ENCODE measurements around the gene DPP7.

DPP7 gene

GRCh38 chr9:137158625-137159024 is 44.1 kb upstream of the DPP7 start:
- H2BK12ac ChIP-seq (ENCODE audit: low read length), result no peak overlapping the region
- no peak overlapping the region for H3K14ac ChIP-seq (ENCODE audit: low read length)
- no peak overlapping the region for H4K12ac ChIP-seq (ENCODE audit: low read depth, low read length)
- no peak overlapping the region for H4K91ac ChIP-seq (ENCODE audit: low read depth, low read length)
- no peaks in the 10 kb centered on the region for H3K79me1 ChIP-seq (ENCODE audit: low read length)
- H3K9me3 ChIP-seq (ENCODE audit: insufficient read depth, low read depth, low read length), result peaks cover 27% of the 10 kb centered on the region
- WGBS (ENCODE audit: extremely low coverage, insufficient coverage, insufficient read length), result no CpG with 5 or more reads among the region's 4 CpGs
- no peaks in the 10 kb centered on the region for H3K79me2 ChIP-seq (ENCODE audit: control insufficient read depth, insufficient read depth, low read length, poor library complexity)
- no peak for DNase-seq
- H2BK120ac ChIP-seq (ENCODE audit: insufficient read depth, low read length, poor library complexity), result no peak overlapping the region
- no peak overlapping the region for H3K9ac ChIP-seq (ENCODE audit: low read length)
- H3K4me1 ChIP-seq (ENCODE audit: control insufficient read depth in 1 of 2, insufficient read depth in 2 of 2, low read length in 2 of 2), result no peaks in the 10 kb centered on the region
- H3K27me3 ChIP-seq (ENCODE audit: insufficient read depth, low read length), result peaks cover 50% of the 10 kb centered on the region
- no peak overlapping the region for H3K27ac ChIP-seq (ENCODE audit: low read depth, low read length)
- H4K8ac ChIP-seq (ENCODE audit: low read depth, low read length), result no peak overlapping the region
- no peak overlapping the region for H3K4me3 ChIP-seq (ENCODE audit: low read depth, low read length)
- H3K4me2 ChIP-seq (ENCODE audit: low read length), result no peak overlapping the region
- H2AK5ac ChIP-seq (ENCODE audit: low read length), result no peak overlapping the region
- no peak overlapping the region for H3K18ac ChIP-seq (ENCODE audit: low read length)
- H3K36me3 ChIP-seq (ENCODE audit: control insufficient read depth in 1 of 2, insufficient read depth in 2 of 2, low read length in 2 of 2), result no peaks in the 10 kb centered on the region
- H3K23ac ChIP-seq (ENCODE audit: low read length), result no peak overlapping the region
- H3K4ac ChIP-seq (ENCODE audit: low read depth, low read length), result no peak overlapping the region
- H2AFZ ChIP-seq (ENCODE audit: insufficient read depth, low read length, poor library complexity), result no peak overlapping the region
- no peak overlapping the region for H2BK5ac ChIP-seq (ENCODE audit: low read depth, low read length, poor library complexity)

DNA sequence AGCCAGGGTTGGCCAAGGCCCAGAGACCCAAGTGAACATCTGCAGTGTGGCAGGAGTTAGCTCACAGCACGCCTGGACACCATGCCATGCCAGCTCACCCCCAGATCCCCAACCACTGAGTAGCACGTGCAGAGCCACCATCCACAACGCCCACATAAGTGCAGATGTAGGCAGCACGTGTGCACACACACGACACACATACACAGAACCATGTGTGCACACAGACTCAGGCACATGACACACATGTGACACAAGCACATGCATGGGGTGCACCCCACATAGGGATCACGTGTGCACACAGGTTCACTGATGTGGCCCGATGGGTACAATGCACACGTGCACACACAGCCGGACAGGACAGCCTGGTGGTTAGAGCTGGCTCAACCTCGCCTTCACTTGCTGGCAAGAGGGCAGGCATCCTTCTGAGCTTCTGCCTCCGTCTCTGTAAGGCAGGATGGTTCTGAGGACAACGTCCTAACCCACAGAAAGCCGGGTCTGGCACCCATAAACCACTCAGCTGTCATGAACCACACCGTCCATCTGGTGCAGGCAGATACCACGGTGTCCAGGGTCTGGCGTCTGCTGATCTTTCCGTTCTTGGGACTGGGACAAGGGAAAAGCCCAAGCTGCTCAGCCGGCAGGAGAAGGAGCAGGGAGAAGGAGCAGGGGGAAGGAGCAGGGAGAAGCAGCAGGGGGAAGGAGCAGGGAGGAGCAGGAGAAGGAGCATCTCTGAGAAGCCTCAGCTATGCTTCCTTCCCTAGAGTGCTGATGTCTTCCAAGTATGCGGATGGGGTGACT is 43.3 kb upstream of the DPP7 start:
- DNase-seq, result no peak
- H3K27me3 ChIP-seq (ENCODE audit: insufficient read depth, low read length), result peaks cover 43% of the 10 kb centered on the region
- H2AK5ac ChIP-seq (ENCODE audit: low read length), result no peak overlapping the region
- H3K4ac ChIP-seq (ENCODE audit: low read depth, low read length), result no peak overlapping the region
- no peak overlapping the region for H2AFZ ChIP-seq (ENCODE audit: insufficient read depth, low read length, poor library complexity)
- no peak overlapping the region for H2BK120ac ChIP-seq (ENCODE audit: insufficient read depth, low read length, poor library complexity)
- H3K14ac ChIP-seq (ENCODE audit: low read length), result no peak overlapping the region
- peak overlapping the region; percentile 21 for H3K4me3 ChIP-seq (ENCODE audit: low read depth, low read length)
- no peaks in the 10 kb centered on the region for H3K79me1 ChIP-seq (ENCODE audit: low read length)
- no peaks in the 10 kb centered on the region for H3K36me3 ChIP-seq (ENCODE audit: control insufficient read depth in 1 of 2, insufficient read depth in 2 of 2, low read length in 2 of 2)
- H3K27ac ChIP-seq (ENCODE audit: low read depth, low read length), result no peak overlapping the region
- H3K79me2 ChIP-seq (ENCODE audit: control insufficient read depth, insufficient read depth, low read length, poor library complexity), result no peaks in the 10 kb centered on the region
- H3K23ac ChIP-seq (ENCODE audit: low read length), result no peak overlapping the region
- no peak overlapping the region for H2BK5ac ChIP-seq (ENCODE audit: low read depth, low read length, poor library complexity)
- no peak overlapping the region for H4K12ac ChIP-seq (ENCODE audit: low read depth, low read length)
- no peak overlapping the region for H3K9ac ChIP-seq (ENCODE audit: low read length)
- no peak overlapping the region for H3K18ac ChIP-seq (ENCODE audit: low read length)
- whole genome bisulfite sequencing (ENCODE audit: extremely low coverage, insufficient coverage, insufficient read length), result no CpG with 5 or more reads among the region's 19 CpGs
- no peak overlapping the region for H4K8ac ChIP-seq (ENCODE audit: low read depth, low read length)
- no peak overlapping the region for H4K91ac ChIP-seq (ENCODE audit: low read depth, low read length)
- peaks cover 35% of the 10 kb centered on the region for H3K9me3 ChIP-seq (ENCODE audit: insufficient read depth, low read depth, low read length)
- no peaks in the 10 kb centered on the region for H3K4me1 ChIP-seq (ENCODE audit: control insufficient read depth in 1 of 2, insufficient read depth in 2 of 2, low read length in 2 of 2)
- H2BK12ac ChIP-seq (ENCODE audit: low read length), result no peak overlapping the region
- H3K4me2 ChIP-seq (ENCODE audit: low read length), result no peak overlapping the region

DNA sequence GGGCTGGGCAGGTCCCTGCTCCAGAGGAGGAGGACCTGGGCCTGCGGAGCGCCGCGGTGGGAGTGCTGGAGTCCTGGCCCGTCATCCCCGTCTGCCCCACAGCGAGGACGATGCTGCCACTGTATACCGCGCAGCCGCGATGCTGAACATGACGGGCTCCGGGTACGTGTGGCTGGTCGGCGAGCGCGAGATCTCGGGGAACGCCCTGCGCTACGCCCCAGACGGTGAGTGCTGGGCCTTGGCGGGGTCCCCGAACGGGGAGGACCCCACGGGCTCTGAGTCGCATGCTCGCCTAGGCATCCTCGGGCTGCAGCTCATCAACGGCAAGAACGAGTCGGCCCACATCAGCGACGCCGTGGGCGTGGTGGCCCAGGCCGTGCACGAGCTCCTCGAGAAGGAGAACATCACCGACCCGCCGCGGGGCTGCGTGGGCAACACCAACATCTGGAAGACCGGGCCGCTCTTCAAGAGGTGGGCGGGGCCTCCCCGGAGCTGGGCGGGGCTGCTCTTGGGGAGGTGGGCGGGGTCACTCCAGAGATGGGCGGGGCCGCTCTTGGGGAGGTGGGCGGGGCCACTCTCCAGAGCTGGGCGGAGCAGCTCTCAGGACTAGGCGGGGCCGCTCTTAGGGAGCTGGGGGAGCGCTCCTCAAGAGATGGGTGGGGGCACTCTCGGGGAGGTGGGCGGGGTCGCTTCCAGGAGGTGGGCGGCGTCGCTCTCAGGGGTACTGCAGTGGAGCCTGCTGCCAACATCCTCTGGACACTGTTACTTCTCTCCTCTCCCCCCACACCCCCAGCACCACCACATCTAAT is 42.2 kb upstream of the DPP7 start:
- Histone ChIP-seq H2AFZ (ENCODE audit: insufficient read depth, low read length, poor library complexity) (no peak overlapping the region), H3K79me2 (ENCODE audit: control insufficient read depth, insufficient read depth, low read length, poor library complexity) (no peaks in the 10 kb centered on the region), H4K91ac (ENCODE audit: low read depth, low read length) (no peak overlapping the region), H3K79me1 (ENCODE audit: low read length) (no peaks in the 10 kb centered on the region), H3K4me3 (ENCODE audit: low read depth, low read length) (no peak overlapping the region), H2AK5ac (ENCODE audit: low read length) (no peak overlapping the region), H3K4me1 (ENCODE audit: control insufficient read depth in 1 of 2, insufficient read depth in 2 of 2, low read length in 2 of 2) (no peaks in the 10 kb centered on the region), H3K18ac (ENCODE audit: low read length) (no peak overlapping the region), H3K27me3 (ENCODE audit: insufficient read depth, low read length) (peaks cover 33% of the 10 kb centered on the region), H3K4me2 (ENCODE audit: low read length) (no peak overlapping the region), H3K23ac (ENCODE audit: low read length) (no peak overlapping the region), H2BK5ac (ENCODE audit: low read depth, low read length, poor library complexity) (no peak overlapping the region), H3K9me3 (ENCODE audit: insufficient read depth, low read depth, low read length) (peaks cover 34% of the 10 kb centered on the region), H4K12ac (ENCODE audit: low read depth, low read length) (no peak overlapping the region), H2BK120ac (ENCODE audit: insufficient read depth, low read length, poor library complexity) (no peak overlapping the region), H3K27ac (ENCODE audit: low read depth, low read length) (no peak overlapping the region), H2BK12ac (ENCODE audit: low read length) (no peak overlapping the region), H3K36me3 (ENCODE audit: control insufficient read depth in 1 of 2, insufficient read depth in 2 of 2, low read length in 2 of 2) (no peaks in the 10 kb centered on the region), H3K4ac (ENCODE audit: low read depth, low read length) (no peak overlapping the region), H3K14ac (ENCODE audit: low read length) (no peak overlapping the region), H4K8ac (ENCODE audit: low read depth, low read length) (no peak overlapping the region), H3K9ac (ENCODE audit: low read length) (no peak overlapping the region)
- no CpG with 5 or more reads among the region's 65 CpGs for WGBS (ENCODE audit: extremely low coverage, insufficient coverage, insufficient read length)
- peak in 1 of 2 donors; percentile 28 for DNase-seq

- Histone ChIP-seq H3K27ac (ENCODE audit: low read depth, low read length) (no peak overlapping the region), H3K18ac (ENCODE audit: low read length) (no peak overlapping the region), H2AFZ (ENCODE audit: insufficient read depth, low read length, poor library complexity) (no peak overlapping the region), H3K4ac (ENCODE audit: low read depth, low read length) (no peak overlapping the region), H3K9ac (ENCODE audit: low read length) (no peak overlapping the region), H4K91ac (ENCODE audit: low read depth, low read length) (no peak overlapping the region), H2BK12ac (ENCODE audit: low read length) (no peak overlapping the region), H3K27me3 (ENCODE audit: insufficient read depth, low read length) (peaks cover 17% of the 10 kb centered on the region), H2BK120ac (ENCODE audit: insufficient read depth, low read length, poor library complexity) (no peak overlapping the region), H3K9me3 (ENCODE audit: insufficient read depth, low read depth, low read length) (peaks cover 29% of the 10 kb centered on the region), H3K4me1 (ENCODE audit: control insufficient read depth in 1 of 2, insufficient read depth in 2 of 2, low read length in 2 of 2) (no peaks in the 10 kb centered on the region), H3K79me2 (ENCODE audit: control insufficient read depth, insufficient read depth, low read length, poor library complexity) (no peaks in the 10 kb centered on the region), H4K12ac (ENCODE audit: low read depth, low read length) (no peak overlapping the region), H3K79me1 (ENCODE audit: low read length) (no peaks in the 10 kb centered on the region), H3K36me3 (ENCODE audit: control insufficient read depth in 1 of 2, insufficient read depth in 2 of 2, low read length in 2 of 2) (no peaks in the 10 kb centered on the region), H2BK5ac (ENCODE audit: low read depth, low read length, poor library complexity) (no peak overlapping the region), H3K14ac (ENCODE audit: low read length) (no peak overlapping the region), H3K4me2 (ENCODE audit: low read length) (no peak overlapping the region), H3K4me3 (ENCODE audit: low read depth, low read length) (peak overlapping the region; percentile 5), H2AK5ac (ENCODE audit: low read length) (no peak overlapping the region), H3K23ac (ENCODE audit: low read length) (peak overlapping the region; percentile 1), H4K8ac (ENCODE audit: low read depth, low read length) (no peak overlapping the region)
- DNase-seq, result no peak
- no CpG with 5 or more reads among the region's 7 CpGs for WGBS (ENCODE audit: extremely low coverage, insufficient coverage, insufficient read length)
Measured at GRCh38 chr9:137152844-137153405, 38.4 kb upstream of the DPP7 start.
